Astrocyte (in vitro differentiated cells and primary cell): ENCODE results near the gene CHAF1B. TPM values are rescaled to one million over a fixed set of nuclear protein-coding genes. Genes with fewer than 3 reads are reported as not detected.

Source experiments
- DNase-seq: peaks from one replicate; pipeline ENCODE4 v3.0.0-alpha.2; 2010; ENCODE audit warnings: low read depth
- FAIRE-seq: peaks from 2 replicates; lab custom pipeline; 2011; peaks lifted over from hg19 to GRCh38; lab: Jason Lieb, UNC
- H2AFZ ChIP-seq: 2 replicates; pipeline ENCODE4 v1.6.0; 2012; ENCODE audit warnings: low read depth, low read length, inconsistent platforms
- H3K27ac ChIP-seq: 2 replicates; pipeline ENCODE4 v1.5.1; 2011; ENCODE audit warnings: low read depth, low read length, inconsistent platforms
- H3K27me3 ChIP-seq: 2 replicates; pipeline ENCODE4 v1.6.0; 2011; ENCODE audit warnings: low read length, inconsistent platforms; ENCODE audit not compliant: insufficient read depth
- H3K36me3 ChIP-seq: 2 replicates; pipeline ENCODE4 v1.5.1; 2011; ENCODE audit warnings: low read length, inconsistent platforms; ENCODE audit not compliant: insufficient read depth
- H3K4me1 ChIP-seq: 2 replicates; pipeline ENCODE4 v1.5.1; 2011; ENCODE audit warnings: low read length, inconsistent platforms; ENCODE audit not compliant: insufficient read depth
- H3K4me2 ChIP-seq: 2 replicates; pipeline ENCODE4 v1.6.0; 2012; ENCODE audit warnings: low read length, inconsistent platforms
- H3K4me3 ChIP-seq: 2 replicates; pipeline ENCODE4 v1.5.1; 2011; ENCODE audit warnings: low read depth, mild to moderate bottlenecking, low read length, inconsistent platforms; ENCODE audit not compliant: insufficient read depth
- H3K79me2 ChIP-seq: 2 replicates; pipeline ENCODE4 v1.6.0; 2012; ENCODE audit warnings: mild to moderate bottlenecking, low read length, inconsistent platforms; ENCODE audit not compliant: insufficient read depth
- H3K9ac ChIP-seq: 2 replicates; pipeline ENCODE4 v1.6.0; 2012; ENCODE audit warnings: mild to moderate bottlenecking, low read length, inconsistent platforms
- H3K9me3 ChIP-seq: 2 replicates; pipeline ENCODE4 v1.5.1; 2012; ENCODE audit warnings: low read depth, mild to moderate bottlenecking, low read length, inconsistent platforms; ENCODE audit not compliant: insufficient read depth
- H4K20me1 ChIP-seq: 2 replicates; pipeline ENCODE4 v1.6.0; 2012; ENCODE audit warnings: low read length, inconsistent platforms; ENCODE audit not compliant: insufficient read depth
- H3K27ac Mint-ChIP-seq: one replicate; pipeline ENCODE4 v1.8.0; 2021; ENCODE audit warnings: mild to moderate bottlenecking, mixed read lengths; ENCODE audit not compliant: unreplicated experiment
- H3K27me3 Mint-ChIP-seq: one replicate; pipeline ENCODE4 v1.8.0; 2021; ENCODE audit warnings: low read depth, mixed read lengths; ENCODE audit not compliant: unreplicated experiment
- H3K36me3 Mint-ChIP-seq: one replicate; pipeline ENCODE4 v1.8.0; 2021; ENCODE audit warnings: low read depth, mixed read lengths; ENCODE audit not compliant: unreplicated experiment
- H3K4me1 Mint-ChIP-seq: one replicate; pipeline ENCODE4 v1.8.0; 2021; ENCODE audit warnings: low read depth, mixed read lengths; ENCODE audit not compliant: unreplicated experiment
- H3K4me3 Mint-ChIP-seq: one replicate; pipeline ENCODE4 v1.8.0; 2021; ENCODE audit warnings: mild to moderate bottlenecking, moderate library complexity, mixed read lengths; ENCODE audit not compliant: unreplicated experiment
- H3K9me3 Mint-ChIP-seq: one replicate; pipeline ENCODE4 v1.8.0; 2021; ENCODE audit warnings: mild to moderate bottlenecking, mixed read lengths; ENCODE audit not compliant: unreplicated experiment
- EZH2 ChIP-seq: IDR thresholded peaks from 2 replicates; pipeline ENCODE4 v1.6.1; 2012; ENCODE audit warnings: mild to moderate bottlenecking, low read length, inconsistent platforms; ENCODE audit not compliant: insufficient read depth
- total RNA-seq: library from RNA; stranded (reverse); gene quantifications from 2 replicates; pipeline ENCODE4 v1.2.1, GENCODE V29; 2021
- TF ChIP-seq, protein P1 (sequence below): IDR thresholded peaks from 2 replicates; pipeline ENCODE4 v1.5.1; 2011; ENCODE audit warnings: low read depth, mild to moderate bottlenecking, inconsistent platforms, low read length, moderate library complexity; ENCODE audit not compliant: insufficient read depth

The CHAF1B gene
- total RNA-seq, 1 donor from 2014 or later, result 2.8 TPM

DNA sequence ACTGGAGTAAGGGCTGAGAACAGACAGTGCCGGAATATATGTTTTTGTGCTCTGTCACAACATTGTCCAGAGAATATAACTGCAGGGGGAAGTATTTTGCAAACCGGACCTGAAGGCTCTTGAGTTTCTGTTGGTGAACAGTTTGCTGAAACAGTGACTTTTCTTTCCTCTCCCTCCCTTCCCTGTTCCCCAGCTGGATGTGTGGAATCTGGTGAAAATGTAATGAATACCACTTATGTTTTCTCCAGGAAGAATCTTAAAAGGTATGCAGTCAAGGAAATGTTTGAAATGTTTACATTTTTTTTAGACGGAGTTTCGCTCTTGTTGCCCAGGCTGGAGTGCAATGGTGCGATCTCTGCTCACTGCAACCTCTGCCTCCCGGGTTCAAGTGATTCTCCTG, 23.4 kb downstream of the CHAF1B start:
- Histone ChIP-seq H2AFZ (no peak overlapping the region), H3K79me2 (no peaks in the 10 kb centered on the region), H3K27ac (no peak overlapping the region), H3K9ac (no peak overlapping the region), H3K4me3 (no peak overlapping the region), H3K36me3 (peaks cover 5% of the 10 kb centered on the region), H3K27me3 (no peaks in the 10 kb centered on the region), H4K20me1 (no peaks in the 10 kb centered on the region), H3K4me1 (no peaks in the 10 kb centered on the region), H3K9me3 (no peaks in the 10 kb centered on the region), H3K4me2 (no peak overlapping the region)
- Mint-ChIP-seq H3K4me3 (no peak overlapping the region), H3K27me3 (no peaks in the 10 kb centered on the region), H3K9me3 (no peaks in the 10 kb centered on the region), H3K36me3 (peaks cover 9% of the 10 kb centered on the region), H3K27ac (peak overlapping the region; percentile 60), H3K4me1 (peaks cover 8% of the 10 kb centered on the region)
- TF ChIP-seq EZH2, result no peak
- TF ChIP-seq, protein P1, sequence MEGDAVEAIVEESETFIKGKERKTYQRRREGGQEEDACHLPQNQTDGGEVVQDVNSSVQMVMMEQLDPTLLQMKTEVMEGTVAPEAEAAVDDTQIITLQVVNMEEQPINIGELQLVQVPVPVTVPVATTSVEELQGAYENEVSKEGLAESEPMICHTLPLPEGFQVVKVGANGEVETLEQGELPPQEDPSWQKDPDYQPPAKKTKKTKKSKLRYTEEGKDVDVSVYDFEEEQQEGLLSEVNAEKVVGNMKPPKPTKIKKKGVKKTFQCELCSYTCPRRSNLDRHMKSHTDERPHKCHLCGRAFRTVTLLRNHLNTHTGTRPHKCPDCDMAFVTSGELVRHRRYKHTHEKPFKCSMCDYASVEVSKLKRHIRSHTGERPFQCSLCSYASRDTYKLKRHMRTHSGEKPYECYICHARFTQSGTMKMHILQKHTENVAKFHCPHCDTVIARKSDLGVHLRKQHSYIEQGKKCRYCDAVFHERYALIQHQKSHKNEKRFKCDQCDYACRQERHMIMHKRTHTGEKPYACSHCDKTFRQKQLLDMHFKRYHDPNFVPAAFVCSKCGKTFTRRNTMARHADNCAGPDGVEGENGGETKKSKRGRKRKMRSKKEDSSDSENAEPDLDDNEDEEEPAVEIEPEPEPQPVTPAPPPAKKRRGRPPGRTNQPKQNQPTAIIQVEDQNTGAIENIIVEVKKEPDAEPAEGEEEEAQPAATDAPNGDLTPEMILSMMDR, result no peak
- DNase-seq (no peak), FAIRE-seq (no peak)

DNA sequence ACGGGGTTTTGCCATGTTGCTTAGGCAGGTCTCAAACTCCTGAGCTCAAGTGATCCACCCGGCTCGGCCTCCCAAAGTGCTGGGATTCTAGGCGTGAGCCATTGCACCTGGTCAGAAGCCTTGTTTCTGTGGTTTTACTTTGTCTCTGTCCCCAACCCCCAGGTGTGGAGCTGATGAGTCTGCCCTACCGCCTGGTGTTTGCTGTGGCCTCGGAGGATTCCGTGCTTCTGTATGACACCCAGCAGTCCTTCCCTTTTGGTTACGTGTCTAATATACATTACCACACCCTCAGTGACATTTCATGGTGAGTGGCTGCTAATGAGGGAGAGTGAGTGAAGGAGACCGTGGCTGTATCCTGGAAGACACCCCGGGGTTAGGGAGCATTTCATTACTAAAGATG, 26.1 kb downstream of the CHAF1B start:
- FAIRE-seq (no peak), DNase-seq (no peak)
- H3K4me2 ChIP-seq, result no peak overlapping the region
- no peaks in the 10 kb centered on the region for H4K20me1 ChIP-seq
- H3K9ac ChIP-seq, result no peak overlapping the region
- H3K4me1 ChIP-seq, result no peaks in the 10 kb centered on the region
- Mint-ChIP-seq H3K27me3 (no peaks in the 10 kb centered on the region), H3K27ac (no peak overlapping the region), H3K36me3 (peaks cover 17% of the 10 kb centered on the region), H3K4me3 (no peak overlapping the region), H3K9me3 (no peaks in the 10 kb centered on the region), H3K4me1 (peaks cover 8% of the 10 kb centered on the region)
- no peak for TF ChIP-seq EZH2
- TF ChIP-seq, protein P1, result no peak
- no peaks in the 10 kb centered on the region for H3K79me2 ChIP-seq
- H3K4me3 ChIP-seq, result no peak overlapping the region
- no peaks in the 10 kb centered on the region for H3K9me3 ChIP-seq
- H3K27me3 ChIP-seq, result no peaks in the 10 kb centered on the region
- peaks cover 7% of the 10 kb centered on the region for H3K36me3 ChIP-seq
- H3K27ac ChIP-seq, result no peak overlapping the region
- H2AFZ ChIP-seq, result no peak overlapping the region

DNA sequence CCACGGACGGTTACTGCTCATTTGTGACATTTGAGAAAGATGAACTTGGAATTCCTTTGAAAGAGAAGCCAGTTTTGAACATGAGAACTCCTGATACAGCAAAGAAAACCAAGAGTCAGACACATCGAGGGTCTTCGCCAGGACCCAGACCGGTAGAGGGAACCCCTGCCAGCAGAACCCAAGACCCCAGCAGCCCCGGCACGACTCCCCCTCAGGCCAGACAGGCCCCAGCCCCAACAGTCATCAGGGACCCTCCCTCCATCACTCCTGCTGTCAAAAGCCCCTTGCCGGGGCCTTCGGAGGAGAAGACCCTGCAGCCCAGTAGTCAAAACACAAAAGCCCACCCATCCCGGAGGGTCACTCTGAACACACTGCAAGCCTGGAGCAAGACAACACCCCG, 27.7 kb downstream of the CHAF1B start:
- H3K79me2 ChIP-seq, result no peaks in the 10 kb centered on the region
- Mint-ChIP-seq H3K36me3 (peaks cover 14% of the 10 kb centered on the region), H3K27ac (no peak overlapping the region), H3K4me1 (peaks cover 8% of the 10 kb centered on the region), H3K9me3 (no peaks in the 10 kb centered on the region), H3K27me3 (no peaks in the 10 kb centered on the region), H3K4me3 (no peak overlapping the region)
- H3K27me3 ChIP-seq, result no peaks in the 10 kb centered on the region
- H4K20me1 ChIP-seq, result no peaks in the 10 kb centered on the region
- no peak overlapping the region for H2AFZ ChIP-seq
- no peak overlapping the region for H3K27ac ChIP-seq
- no peak overlapping the region for H3K4me2 ChIP-seq
- FAIRE-seq, result no peak
- H3K9me3 ChIP-seq, result no peaks in the 10 kb centered on the region
- DNase-seq, result no peak
- H3K4me3 ChIP-seq, result no peak overlapping the region
- no peak overlapping the region for H3K9ac ChIP-seq
- TF ChIP-seq, protein P1, result no peak
- TF ChIP-seq EZH2, result no peak
- peaks cover 10% of the 10 kb centered on the region for H3K36me3 ChIP-seq
- H3K4me1 ChIP-seq, result no peaks in the 10 kb centered on the region
